NCI-H2171 treated with DMSO at 0.1 percent for 48 hours (cell line): Measurements from ENCODE around the gene GGCT.
"Not testable (repeated sequence)": the region's sequence is repeated elsewhere in the genome, so short reads cannot be mapped to it uniquely, and the experiment has no call there.

Experiments used
- DNase-seq: peaks from one replicate; lab custom pipeline; 2025; lab: John Stamatoyannopoulos, UW

GGCT gene

GRCh38 chr7:30504301-30505173 lies at the start of gene GGCT:
Gene GGCT, minus strand, starts transcription at chr7:30504829. Its CDS starts 120 bp downstream, at chr7:30504709.
- peak; percentile 98 for DNase-seq

GRCh38 chr7:30553546-30553945 lies 48.9 kb upstream of the GGCT start:
- DNase-seq: no peak

DNA sequence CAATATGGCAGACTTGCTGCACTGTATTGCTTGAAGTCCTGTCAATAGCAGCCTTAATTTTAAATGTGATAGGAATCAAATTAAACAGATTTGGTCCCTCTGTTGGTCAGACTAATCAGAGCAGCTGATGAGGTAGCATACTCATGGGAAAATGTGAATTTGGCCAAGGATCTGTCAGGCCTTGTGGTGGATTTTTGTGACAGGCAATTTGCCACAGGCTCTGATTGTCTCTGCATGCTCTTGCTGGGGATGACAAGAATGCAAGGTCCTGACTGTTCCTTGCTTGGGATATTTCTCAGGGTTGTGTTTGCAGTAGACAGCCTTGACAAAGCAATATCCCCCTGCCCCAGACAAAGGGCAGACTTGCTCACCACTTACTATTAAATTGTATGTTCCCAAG lies 48.5 kb upstream of the GGCT start:
- no peak for DNase-seq

DNA sequence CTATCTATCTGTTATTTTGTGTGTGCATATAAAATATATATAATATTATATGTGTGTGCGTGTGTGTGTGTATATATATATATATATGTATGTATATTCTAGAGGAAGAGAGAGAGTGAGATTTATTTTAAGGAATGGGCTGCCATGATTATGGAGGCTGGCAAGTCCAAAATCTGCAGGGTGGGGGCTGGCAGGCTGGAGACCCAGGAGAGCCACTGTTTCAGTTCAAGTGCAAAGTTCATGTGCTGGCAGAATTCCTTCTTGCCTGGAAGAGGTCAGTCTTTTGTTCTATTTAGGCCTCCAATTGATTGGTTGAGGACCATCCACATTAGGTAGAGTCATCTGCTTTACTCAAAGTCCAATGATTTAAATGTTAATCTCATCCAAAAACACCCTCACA lies 47.7 kb upstream of the GGCT start:
- no peak for DNase-seq

- peak; percentile 3 for DNase-seq
These were observed 45.4 kb upstream of the GGCT start for GRCh38 chr7:30549931-30550493.

DNA sequence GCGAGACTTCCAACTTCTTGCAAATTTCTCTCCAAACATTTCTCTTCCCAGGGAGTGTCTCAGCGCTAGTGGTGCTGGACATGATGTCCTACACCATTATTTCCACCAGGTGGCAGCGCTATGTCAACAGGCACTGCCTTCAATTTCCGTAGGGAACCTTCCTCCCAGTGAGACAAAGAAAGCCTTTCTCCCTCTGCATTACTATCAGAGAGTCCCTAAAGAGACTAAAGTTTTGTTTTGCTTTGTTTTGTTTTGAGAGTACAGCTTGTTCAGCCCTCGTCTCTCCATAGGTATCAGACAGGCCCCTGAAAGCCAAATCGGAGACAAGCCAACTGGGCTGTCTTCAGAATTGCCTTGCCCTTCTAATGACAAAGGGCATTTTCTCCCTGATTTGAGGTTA lies 44.2 kb upstream of the GGCT start:
- peak; percentile 72 for DNase-seq

DNA sequence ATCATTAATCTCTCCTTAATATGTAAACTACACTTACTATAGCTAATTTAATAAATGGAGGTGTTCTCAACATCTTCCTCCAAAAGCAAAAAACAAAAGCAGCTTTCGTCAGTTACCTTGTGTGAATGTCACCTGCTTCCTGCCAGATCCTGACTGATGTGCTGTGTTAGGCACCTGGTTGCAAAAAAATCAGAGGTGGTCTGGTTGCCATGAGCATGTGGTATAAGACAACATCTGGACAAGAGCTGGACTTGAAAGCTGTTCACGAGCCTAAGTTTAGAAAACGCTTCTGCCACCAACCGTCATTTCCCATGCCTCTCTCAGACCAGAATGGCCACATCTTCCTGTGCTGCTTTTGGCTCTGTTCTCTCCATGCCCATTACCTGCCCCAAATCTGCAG lies 42.0 kb upstream of the GGCT start:
- no peak for DNase-seq

- DNase-seq: no peak
These were observed 41.3 kb upstream of the GGCT start for GRCh38 chr7:30545791-30546555.

DNA sequence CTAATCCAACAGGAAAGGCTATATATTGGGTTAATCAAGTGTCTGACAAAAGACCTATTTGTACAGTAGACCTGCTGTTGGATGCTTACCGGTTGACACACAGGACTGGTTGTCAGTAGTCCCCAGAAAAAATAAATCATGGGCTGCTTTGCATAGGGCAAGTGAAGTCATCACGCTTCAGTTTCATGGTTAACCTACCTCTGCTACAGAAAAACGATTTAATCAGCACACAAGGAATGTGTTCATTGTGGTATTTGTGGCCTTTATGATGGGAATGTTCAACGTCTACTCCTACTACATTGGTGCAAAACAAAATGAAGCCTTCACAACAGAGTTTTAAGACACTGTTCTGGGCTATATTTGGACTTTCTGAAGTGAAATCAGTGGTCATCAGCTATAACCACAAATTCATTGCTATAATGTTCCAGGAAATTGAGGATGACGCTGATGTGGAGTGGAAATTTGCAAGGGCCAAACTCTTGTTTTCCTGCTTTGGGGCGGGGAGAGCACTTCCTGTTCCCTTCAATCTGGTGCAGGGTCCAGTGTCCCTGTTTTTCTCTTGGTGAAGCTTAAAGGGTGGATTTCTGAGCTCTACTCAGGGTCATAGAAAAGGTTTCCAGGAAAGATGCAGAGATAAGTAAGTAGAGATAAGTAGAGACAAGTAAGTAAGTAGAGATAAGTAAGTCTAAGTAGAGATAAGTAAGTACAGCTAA lies 39.3 kb upstream of the GGCT start:
- DNase-seq: no peak

- not testable (repeated sequence) for DNase-seq
These were observed 38.5 kb upstream of the GGCT start for GRCh38 chr7:30543115-30543514.

DNA sequence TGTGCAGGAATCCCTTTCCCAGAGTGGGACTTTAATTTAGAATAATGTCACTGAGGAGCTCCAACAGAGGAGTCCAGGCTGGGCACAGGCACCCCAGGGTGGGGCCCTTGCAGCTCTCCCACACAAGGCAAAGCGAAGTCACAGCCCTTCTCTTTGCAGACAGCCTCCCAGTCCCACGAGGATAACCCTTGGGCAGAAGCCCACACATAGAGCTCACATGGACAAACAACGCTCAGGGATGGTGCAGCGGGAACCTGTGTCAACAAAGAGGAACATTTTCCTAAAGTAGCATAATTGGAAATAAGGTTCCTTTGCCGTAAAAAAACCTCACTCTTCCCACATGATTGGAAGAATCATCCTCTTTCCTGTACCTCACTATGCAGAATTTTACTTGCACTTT lies 29.3 kb upstream of the GGCT start:
- DNase-seq: no peak

DNA sequence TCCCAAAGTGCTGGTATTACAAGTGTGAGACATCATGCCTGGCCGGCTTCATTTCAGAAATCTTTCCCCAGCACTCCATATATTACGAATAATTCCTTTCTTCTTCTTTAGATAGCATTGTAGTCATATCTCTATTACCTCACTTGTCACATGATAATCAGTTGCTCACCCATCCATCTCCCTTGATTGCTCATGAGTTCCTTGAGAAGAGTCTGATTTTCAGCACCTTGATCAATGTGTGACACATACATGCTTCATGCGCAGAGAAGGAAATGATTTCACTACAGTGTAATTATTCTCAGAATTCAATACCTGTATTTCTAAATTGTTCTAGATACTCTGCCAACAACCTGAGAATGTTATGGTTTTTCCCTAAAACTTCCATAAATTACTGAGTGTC lies 26.7 kb upstream of the GGCT start:
- DNase-seq: no peak

- DNase-seq: no peak
These were observed 25.7 kb upstream of the GGCT start for GRCh38 chr7:30530373-30530772.

DNA sequence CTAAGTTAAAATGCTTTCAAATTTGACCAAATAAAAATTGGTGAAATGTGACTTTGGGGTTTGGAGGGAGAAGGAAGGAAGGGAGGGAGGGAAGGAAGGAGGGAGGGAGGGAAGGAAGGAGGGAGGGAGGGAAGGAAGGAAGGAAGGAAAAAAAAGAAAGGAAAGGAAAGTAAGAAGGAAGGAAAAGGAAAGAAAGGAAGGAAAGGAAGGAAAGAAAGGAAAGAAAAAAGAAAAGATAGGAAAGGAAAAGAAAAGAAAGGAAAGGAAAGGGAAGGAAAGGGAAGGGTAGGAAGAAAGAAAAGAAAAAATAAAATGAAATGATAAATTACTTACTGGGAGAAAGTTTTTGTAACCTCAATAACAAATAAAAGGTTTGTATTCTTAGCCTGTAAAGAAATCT lies 24.1 kb upstream of the GGCT start:
- no peak for DNase-seq

DNA sequence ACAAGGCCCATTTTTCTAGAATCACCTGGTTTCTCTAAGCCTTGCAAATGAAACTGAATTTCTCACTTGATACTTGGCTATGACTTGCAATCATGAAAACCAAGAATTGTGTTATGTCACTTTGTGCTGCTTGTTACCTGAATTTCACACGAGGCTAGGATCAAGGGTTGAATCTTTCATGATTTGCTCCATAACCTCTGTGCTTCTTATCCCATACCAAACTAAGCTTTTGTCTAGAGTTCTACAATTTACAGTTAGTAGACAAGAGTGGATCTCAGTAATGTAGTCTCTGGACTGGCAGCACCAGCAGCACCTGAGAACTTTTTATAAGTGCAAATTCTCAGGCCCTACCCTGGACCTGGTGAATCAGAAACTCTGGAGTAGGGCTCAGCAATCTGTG lies 22.7 kb upstream of the GGCT start:
- not testable (repeated sequence) for DNase-seq

- no peak for DNase-seq
These were observed 21.5 kb upstream of the GGCT start for GRCh38 chr7:30526163-30526562.

DNA sequence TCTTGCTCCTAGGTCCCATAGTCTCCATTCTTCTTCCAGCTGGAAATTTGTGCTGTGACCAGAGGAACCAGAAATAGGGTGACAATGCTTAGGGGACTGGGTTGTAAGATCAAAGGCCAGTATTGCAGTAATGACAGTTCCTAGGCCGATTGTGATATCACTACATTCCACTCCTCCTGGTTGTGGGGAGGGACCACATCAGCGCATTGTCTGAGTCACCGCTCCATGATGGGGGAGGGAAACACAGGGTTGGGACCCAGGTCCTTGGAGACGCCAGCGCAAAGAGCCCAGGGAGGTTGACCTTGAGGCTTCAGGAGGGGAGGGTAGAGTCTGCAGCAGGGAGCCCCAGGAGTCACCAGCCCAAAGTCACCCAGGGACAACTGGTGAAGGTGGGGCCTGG lies 20.8 kb upstream of the GGCT start:
- no peak for DNase-seq

GRCh38 chr7:30524545-30524944 lies 19.9 kb upstream of the GGCT start:
- no peak for DNase-seq

GRCh38 chr7:30523466-30523865 lies 18.8 kb upstream of the GGCT start:
- DNase-seq: no peak

- no peak for DNase-seq
These were observed 17.5 kb upstream of the GGCT start for GRCh38 chr7:30522159-30522558.

DNA sequence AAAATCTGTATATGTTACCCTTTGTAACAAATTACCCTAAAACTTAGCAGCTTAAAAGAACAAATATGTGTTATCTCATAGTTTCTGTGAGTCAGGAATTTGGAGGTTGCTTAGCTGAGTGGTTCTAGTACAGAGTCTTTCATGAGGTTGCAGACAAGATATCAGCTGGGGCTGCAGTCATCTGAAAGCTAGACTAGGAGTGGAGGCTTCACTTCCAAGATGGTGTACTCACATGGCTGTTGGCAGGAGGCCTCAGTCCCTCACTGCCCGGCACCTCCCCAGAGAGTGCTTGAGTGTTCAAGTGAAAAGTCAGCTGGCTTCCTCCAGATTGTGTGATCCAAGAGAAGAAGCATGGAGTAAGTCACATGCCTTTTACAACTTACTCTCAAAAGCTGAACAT lies 16.9 kb upstream of the GGCT start:
- peak; percentile 12 for DNase-seq

- DNase-seq: no peak
These were observed 14.5 kb upstream of the GGCT start for GRCh38 chr7:30519122-30519521.
